Measurements from ENCODE around the gene RPS10. TPM values are rescaled to one million over a fixed set of nuclear protein-coding genes. Genes with fewer than 3 reads are reported as not detected.

Gene RPS10
- total and polyA plus RNA-seq, 2 donors (not counting 3 experiments of a cell fraction or from before 2014, with no cell fraction given) = 1,416 to 5,496 TPM

DNA sequence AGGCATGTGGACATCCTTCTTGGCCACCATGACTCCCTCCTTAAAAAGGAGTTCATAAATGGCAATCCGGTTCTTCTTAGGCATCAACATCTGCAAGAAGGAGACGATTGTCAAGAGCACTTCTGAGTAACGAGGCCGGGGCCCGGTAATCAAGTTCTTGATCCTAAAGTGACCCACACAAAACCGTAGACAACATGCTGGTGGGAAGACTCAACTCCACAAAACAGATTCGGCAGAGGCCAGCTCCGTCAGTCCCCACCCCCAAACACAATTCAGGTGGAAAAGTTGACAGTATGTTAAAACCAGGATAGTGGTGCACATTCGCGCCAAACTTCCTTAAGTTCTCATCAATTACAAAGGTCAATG, 754 bp downstream of the RPS10 start:
- no TSS peak for BruUV-seq (replicated peaks)
- ChIA-PET POLR2A (interaction anchor here (0.5 to 0.6 kb wide), 2 partner anchors 10 to 234 kb away, joined by 3 read pairs; no protein-coding TSS in a partner anchor), CTCF (interaction anchor here (2.3 to 3.3 kb wide), 3 partner anchors 10 to 262 kb away, joined by 14 to 17 read pairs (median 15); no protein-coding TSS in a partner anchor)
- Histone ChIP-seq H3K36me3 (ENCODE audit: control insufficient read depth in 2 of 2, extremely low read depth in 1 of 2, insufficient read depth in 2 of 2, low read length in 2 of 2) (peaks cover 21 to 27% of the 10 kb centered on the region in 2 experiments), H3K9me3 (replicated peaks; ENCODE audit: control insufficient read depth, insufficient read depth, low read length) (no peaks in the 10 kb centered on the region), H3K79me2 (ENCODE audit: control insufficient read depth, insufficient read depth, low read length) (peaks cover 53% of the 10 kb centered on the region), H3K4me1 (ENCODE audit: control insufficient read depth, extremely low read depth, insufficient read depth, low read length) (peaks cover 15% of the 10 kb centered on the region), H3K9me1 (replicated peaks; ENCODE audit: control insufficient read depth, extremely low read depth, insufficient read depth, low read length) (no peaks in the 10 kb centered on the region), H3K27me3 (ENCODE audit: control insufficient read depth in 2 of 2, insufficient read depth in 2 of 2, low read length in 2 of 2) (no peaks in the 10 kb centered on the region), H3K9ac (replicated peaks; ENCODE audit: extremely low read depth, insufficient read depth, low read length) (peak overlapping the region; percentile 93), H4K20me1 (replicated peaks; ENCODE audit: control insufficient read depth, extremely low read depth, insufficient read depth, low read length) (no peaks in the 10 kb centered on the region), H3K4me2 (ENCODE audit: insufficient read depth, low read length) (peak overlapping the region; percentile 84), H3K4me3 (replicated peaks in 1 of 3; ENCODE audit: insufficient read depth in 1 of 3, low read depth in 1 of 3, low read length in 3 of 3) (peak overlapping the region; percentile 66 to 95 (median 90)), H3K27ac (ENCODE audit: insufficient read depth, low read depth, low read length) (peak overlapping the region; percentile 79), H2AFZ (ENCODE audit: low read depth, low read length) (no peak overlapping the region)
- peak; percentile 64 for FAIRE-seq
- dilution Hi-C loops (cut with MboI; ENCODE audit: extremely low pct_ligation_motif_present, low sequenced_read_pairs) (no loop called here), intact Hi-C loops (cut with micrococcal nuclease) (no loop called here)
- DNase-seq (ENCODE audit: low read depth, low spot score) = no peak
- TF ChIP-seq, protein P1, sequence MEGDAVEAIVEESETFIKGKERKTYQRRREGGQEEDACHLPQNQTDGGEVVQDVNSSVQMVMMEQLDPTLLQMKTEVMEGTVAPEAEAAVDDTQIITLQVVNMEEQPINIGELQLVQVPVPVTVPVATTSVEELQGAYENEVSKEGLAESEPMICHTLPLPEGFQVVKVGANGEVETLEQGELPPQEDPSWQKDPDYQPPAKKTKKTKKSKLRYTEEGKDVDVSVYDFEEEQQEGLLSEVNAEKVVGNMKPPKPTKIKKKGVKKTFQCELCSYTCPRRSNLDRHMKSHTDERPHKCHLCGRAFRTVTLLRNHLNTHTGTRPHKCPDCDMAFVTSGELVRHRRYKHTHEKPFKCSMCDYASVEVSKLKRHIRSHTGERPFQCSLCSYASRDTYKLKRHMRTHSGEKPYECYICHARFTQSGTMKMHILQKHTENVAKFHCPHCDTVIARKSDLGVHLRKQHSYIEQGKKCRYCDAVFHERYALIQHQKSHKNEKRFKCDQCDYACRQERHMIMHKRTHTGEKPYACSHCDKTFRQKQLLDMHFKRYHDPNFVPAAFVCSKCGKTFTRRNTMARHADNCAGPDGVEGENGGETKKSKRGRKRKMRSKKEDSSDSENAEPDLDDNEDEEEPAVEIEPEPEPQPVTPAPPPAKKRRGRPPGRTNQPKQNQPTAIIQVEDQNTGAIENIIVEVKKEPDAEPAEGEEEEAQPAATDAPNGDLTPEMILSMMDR (IDR thresholded peaks at IDR 0.05; ENCODE audit: extremely low read depth in 1 of 2, insufficient read depth in 1 of 2, low read depth in 1 of 2, low read length in 2 of 2) = no peak
- TF ChIP-seq EZH2 (IDR thresholded peaks at IDR 0.05; ENCODE audit: borderline replicate concordance, low read depth, low read length, severe bottlenecking) (no peak), POLR2A (IDR thresholded peaks at IDR 0.05; ENCODE audit: low read depth, low read length) (no peak), FOS (IDR thresholded peaks at IDR 0.05; ENCODE audit: borderline replicate concordance, insufficient read depth, low read length) (no peak), MYC (IDR thresholded peaks at IDR 0.05; ENCODE audit: low read depth, low read length) (no peak), MAX (IDR thresholded peaks at IDR 0.05; ENCODE audit: insufficient read depth, insufficient read length) (no peak), GATA2 (IDR thresholded peaks at IDR 0.05; ENCODE audit: insufficient read depth, insufficient read length, low read depth, low read length) (no peak), JUN (IDR thresholded peaks at IDR 0.05; ENCODE audit: borderline replicate concordance, insufficient read depth, insufficient read length, low read depth) (no peak), POLR2AphosphoS5 (IDR thresholded peaks at IDR 0.05; ENCODE audit: insufficient read depth, low read depth, low read length) (no peak)

Measured in endothelial cell of umbilical vein (primary cell).